Skin of body (tissue), 2 donors: ENCODE measurements around the gene EGF. TPM values are rescaled to one million over a fixed set of nuclear protein-coding genes. Genes with fewer than 3 reads are reported as not detected.
"Not testable (repeated sequence)": the region's sequence is repeated elsewhere in the genome, so short reads cannot be mapped to it uniquely, and the experiment has no call there.

ENCODE experiments used
- DNase-seq: peaks from one replicate; lab custom pipeline; 2025; lab: John Stamatoyannopoulos, UW
- total RNA-seq: library from RNA; depleted of rRNA; stranded (reverse); fragments of >200 nt; gene quantifications from one replicate; pipeline ENCODE4 v1.2.3, GENCODE V29; 2014

Gene EGF
- total RNA-seq, result 3.5 TPM

- DNase-seq, result no peak
These were observed at the start of gene EGF for GRCh38 chr4:109912706-109913595. Gene EGF, plus strand, starts transcription at chr4:109912883. Its CDS starts 453 bp downstream, at chr4:109913336.

- DNase-seq, result no peak
These were observed 48.5 kb upstream of the EGF start for GRCh38 chr4:109864134-109864533.

GRCh38 chr4:109870061-109870460 is 42.6 kb upstream of the EGF start:
- DNase-seq, result no peak

- DNase-seq, result no peak
These were observed 40.6 kb upstream of the EGF start for GRCh38 chr4:109872065-109872464.

GRCh38 chr4:109872950-109873656 is 39.6 kb upstream of the EGF start:
- DNase-seq, result no peak

GRCh38 chr4:109873791-109874514 is 38.7 kb upstream of the EGF start:
- DNase-seq, result no peak

GRCh38 chr4:109875106-109875505 is 37.6 kb upstream of the EGF start:
- no peak for DNase-seq

GRCh38 chr4:109875553-109875952 is 37.1 kb upstream of the EGF start:
- DNase-seq, result not testable (repeated sequence)

GRCh38 chr4:109876634-109877265 is 35.9 kb upstream of the EGF start:
- DNase-seq, result no peak

GRCh38 chr4:109877400-109877799 is 35.3 kb upstream of the EGF start:
- DNase-seq, result no peak

GRCh38 chr4:109878355-109878754 is 34.3 kb upstream of the EGF start:
- no peak for DNase-seq

GRCh38 chr4:109879081-109879480 is 33.6 kb upstream of the EGF start:
- no peak for DNase-seq

- DNase-seq, result no peak
These were observed 32.9 kb upstream of the EGF start for GRCh38 chr4:109879636-109880314.

- DNase-seq, result no peak
These were observed 26.4 kb upstream of the EGF start for GRCh38 chr4:109886303-109886702.

GRCh38 chr4:109887071-109887470 is 25.6 kb upstream of the EGF start:
- DNase-seq, result no peak

- DNase-seq, result no peak
These were observed 22.6 kb upstream of the EGF start for GRCh38 chr4:109890076-109890475.

- DNase-seq, result no peak
These were observed 10.0 kb upstream of the EGF start for GRCh38 chr4:109902559-109903251.

GRCh38 chr4:109908731-109909130 is 4.0 kb upstream of the EGF start:
- no peak for DNase-seq

- no peak for DNase-seq
These were observed 2.4 kb upstream of the EGF start for GRCh38 chr4:109910256-109910655.

GRCh38 chr4:109913596-109914241 is 1.0 kb downstream of the EGF start:
- no peak for DNase-seq
